ENCODE measurements around the gene MAP3K20. TPM values are rescaled to one million over a fixed set of nuclear protein-coding genes. Genes with fewer than 3 reads are reported as not detected.

Gene MAP3K20
- total and polyA plus RNA-seq, 2 of the 4 experiments (the other 2 are of a cell fraction) = 27.5 to 84.4 TPM

DNA sequence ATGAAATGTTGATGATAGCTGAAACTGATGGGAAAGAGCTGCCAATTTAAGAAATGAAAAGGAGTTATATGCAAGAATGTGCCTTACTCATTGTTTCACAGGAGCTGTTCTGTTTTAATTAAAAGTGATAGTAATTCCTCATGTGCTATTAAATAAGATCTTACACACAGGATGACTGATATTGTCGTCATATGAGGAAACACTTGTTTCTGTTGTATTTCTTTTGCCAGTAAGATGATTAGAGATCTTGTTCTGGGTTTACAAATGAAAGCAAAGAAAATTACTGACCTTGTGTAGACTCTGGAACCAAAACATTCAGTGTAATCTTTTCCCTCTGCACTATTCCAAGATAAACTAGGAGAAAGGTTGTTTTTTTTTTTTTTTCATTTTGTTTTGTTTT is 123.6 kb downstream of the MAP3K20 start:
- no peak overlapping the region for H4K5ac ChIP-seq (ENCODE audit: low read depth, low read length)
- POLR2A ChIA-PET (ENCODE audit: unreplicated experiment) = interaction anchor here (0.6 kb wide), 1 partner anchor 257 kb away, joined by 3 read pairs; no protein-coding TSS in a partner anchor

More for the DNA sequence above, 123.6 kb downstream of the MAP3K20 start:
- H4K8ac ChIP-seq (ENCODE audit: low read depth in 2 of 2, low read length in 2 of 2) = no peak overlapping the region
- H2AK5ac ChIP-seq (ENCODE audit: low read depth, low read length) = no peak overlapping the region
- no peak overlapping the region for H2BK20ac ChIP-seq (ENCODE audit: low read depth, low read length)
- TF ChIP-seq BHLHE40 (IDR thresholded peaks at IDR 0.05; ENCODE audit: low read depth, low read length) (no peak), NFE2L2 (IDR thresholded peaks at IDR 0.05; ENCODE audit: low read depth, low read length) (no peak), CEBPB (IDR thresholded peaks at IDR 0.05; ENCODE audit: low read depth, low read length) (no peak), FOS (IDR thresholded peaks at IDR 0.05; ENCODE audit: low read depth, low read length) (no peak), RAD21 (IDR thresholded peaks at IDR 0.05; ENCODE audit: low read length) (no peak), RFX5 (IDR thresholded peaks at IDR 0.05; ENCODE audit: low read depth, low read length) (no peak), SMC3 (IDR thresholded peaks at IDR 0.05; ENCODE audit: low read depth, low read length) (no peak), POLR2A (IDR thresholded peaks at IDR 0.05; ENCODE audit: low read depth, low read length) (no peak), MAZ (IDR thresholded peaks at IDR 0.05; ENCODE audit: borderline replicate concordance, low read depth, low read length) (no peak)
- TF ChIP-seq, protein P1, sequence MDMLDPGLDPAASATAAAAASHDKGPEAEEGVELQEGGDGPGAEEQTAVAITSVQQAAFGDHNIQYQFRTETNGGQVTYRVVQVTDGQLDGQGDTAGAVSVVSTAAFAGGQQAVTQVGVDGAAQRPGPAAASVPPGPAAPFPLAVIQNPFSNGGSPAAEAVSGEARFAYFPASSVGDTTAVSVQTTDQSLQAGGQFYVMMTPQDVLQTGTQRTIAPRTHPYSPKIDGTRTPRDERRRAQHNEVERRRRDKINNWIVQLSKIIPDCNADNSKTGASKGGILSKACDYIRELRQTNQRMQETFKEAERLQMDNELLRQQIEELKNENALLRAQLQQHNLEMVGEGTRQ (IDR thresholded peaks at IDR 0.05; ENCODE audit: low read depth, low read length) = no peak
- TF ChIP-seq, protein P2, sequence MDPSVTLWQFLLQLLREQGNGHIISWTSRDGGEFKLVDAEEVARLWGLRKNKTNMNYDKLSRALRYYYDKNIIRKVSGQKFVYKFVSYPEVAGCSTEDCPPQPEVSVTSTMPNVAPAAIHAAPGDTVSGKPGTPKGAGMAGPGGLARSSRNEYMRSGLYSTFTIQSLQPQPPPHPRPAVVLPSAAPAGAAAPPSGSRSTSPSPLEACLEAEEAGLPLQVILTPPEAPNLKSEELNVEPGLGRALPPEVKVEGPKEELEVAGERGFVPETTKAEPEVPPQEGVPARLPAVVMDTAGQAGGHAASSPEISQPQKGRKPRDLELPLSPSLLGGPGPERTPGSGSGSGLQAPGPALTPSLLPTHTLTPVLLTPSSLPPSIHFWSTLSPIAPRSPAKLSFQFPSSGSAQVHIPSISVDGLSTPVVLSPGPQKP (IDR thresholded peaks at IDR 0.05; ENCODE audit: borderline replicate concordance, low read depth, low read length) = no peak
- no peak overlapping the region for H3K18ac ChIP-seq (ENCODE audit: low read depth, low read length)
- intact Hi-C loops (cut with micrococcal nuclease) (no loop called here), dilution Hi-C loops (cut with HindIII; ENCODE audit: low sequenced_read_pairs, unreplicated experiment) (no loop called here), in situ Hi-C loops (cut with MboI; ENCODE audit: low sequenced_read_pairs) (no loop called here)
- no peak overlapping the region for H3K56ac ChIP-seq (ENCODE audit: extremely low read depth, insufficient read depth, low read length)
- H2AK9ac ChIP-seq (replicated peaks; ENCODE audit: low read depth, low read length, poor library complexity) = no peak overlapping the region
- H3K27me3 ChIP-seq (ENCODE audit: control insufficient read depth, insufficient read depth, low read length) = no peaks in the 10 kb centered on the region
- DNase-seq (no peak), ATAC-seq (ENCODE audit: low read depth) (no peak)
- BruUV-seq (replicated peaks) = no TSS peak
- no peak overlapping the region for H2BK120ac ChIP-seq (ENCODE audit: low read depth, low read length)
- H3K79me1 ChIP-seq (ENCODE audit: low read depth in 1 of 2, low read length in 2 of 2) = peaks cover 21 to 28% of the 10 kb centered on the region in 2 experiments
- H3K9ac ChIP-seq (ENCODE audit: low read depth, low read length) = no peak overlapping the region
- H3K14ac ChIP-seq (replicated peaks; ENCODE audit: low read depth, low read length) = no peak overlapping the region
- H4K20me1 ChIP-seq (ENCODE audit: insufficient read depth, low read length) = no peaks in the 10 kb centered on the region
- H4K91ac ChIP-seq (ENCODE audit: insufficient read depth, low read depth, low read length) = no peak overlapping the region
- H2BK5ac ChIP-seq (ENCODE audit: low read depth, low read length, poor library complexity, severe bottlenecking) = no peak overlapping the region
- no peaks in the 10 kb centered on the region; the same call in 1 of the 2 replicates for H3K9me1 ChIP-seq (ENCODE audit: insufficient read depth, low read length)
- no peak overlapping the region for H3K4me2 ChIP-seq (ENCODE audit: low read depth, low read length)
- no peak overlapping the region for H2AFZ ChIP-seq (replicated peaks; ENCODE audit: low read length, poor library complexity)
- CTCF ChIA-PET = interaction anchor here (0.6 to 0.7 kb wide), 2 partner anchors 8 to 47 kb away, joined by 3 read pairs; no protein-coding TSS in a partner anchor
- no peak overlapping the region for H3K23ac ChIP-seq (ENCODE audit: low read depth, low read length)
- no peak overlapping the region for H3K4me3 ChIP-seq (ENCODE audit: insufficient read depth, low read depth, low read length)
- H3K36me3 ChIP-seq (ENCODE audit: control insufficient read depth, insufficient read depth, low read length) = peaks cover 15% of the 10 kb centered on the region
- no peak overlapping the region for H3K27ac ChIP-seq (ENCODE audit: insufficient read depth, low read length)
- H3K9me3 ChIP-seq (ENCODE audit: control insufficient read depth, insufficient read depth, low read length) = no peaks in the 10 kb centered on the region
- no peak overlapping the region for H3K4ac ChIP-seq (ENCODE audit: low read depth, low read length)
- H2BK15ac ChIP-seq (ENCODE audit: low read depth, low read length) = no peak overlapping the region
- H3K4me1 ChIP-seq (ENCODE audit: control insufficient read depth, insufficient read depth, low read length) = peaks cover 2% of the 10 kb centered on the region; the same call in 1 of the 2 replicates
- no CpG with 5 or more reads among the region's 1 CpG for WGBS, 2 experiments (ENCODE audit: extremely low coverage in 2 of 2, insufficient read length in 1 of 2)
